ENCODE results near the gene GRK7.
"Not testable (repeated sequence)": the region's sequence is repeated elsewhere in the genome, so short reads cannot be mapped to it uniquely, and the experiment has no call there.

GRK7 gene

DNA sequence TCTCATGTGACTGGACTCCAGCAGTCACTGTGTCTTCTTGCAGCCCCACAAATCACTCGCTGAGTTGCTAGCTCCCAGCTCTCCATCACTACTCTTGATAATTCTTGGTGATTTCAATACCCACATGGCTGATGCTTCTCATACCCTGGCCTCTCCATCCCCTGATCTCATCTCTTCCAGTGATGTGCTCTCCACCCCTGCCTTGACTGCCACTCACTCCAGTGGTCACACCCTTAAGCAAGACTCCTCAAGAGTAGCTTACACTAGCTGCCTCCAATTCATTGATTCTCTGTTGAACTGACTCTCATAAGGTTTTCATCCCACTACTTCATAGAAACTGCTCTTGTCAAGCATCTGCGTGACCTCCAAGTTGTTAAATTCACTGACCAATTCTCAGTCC lies 837 bp downstream of the GRK7 start:
- no peak for DNase-seq

DNA sequence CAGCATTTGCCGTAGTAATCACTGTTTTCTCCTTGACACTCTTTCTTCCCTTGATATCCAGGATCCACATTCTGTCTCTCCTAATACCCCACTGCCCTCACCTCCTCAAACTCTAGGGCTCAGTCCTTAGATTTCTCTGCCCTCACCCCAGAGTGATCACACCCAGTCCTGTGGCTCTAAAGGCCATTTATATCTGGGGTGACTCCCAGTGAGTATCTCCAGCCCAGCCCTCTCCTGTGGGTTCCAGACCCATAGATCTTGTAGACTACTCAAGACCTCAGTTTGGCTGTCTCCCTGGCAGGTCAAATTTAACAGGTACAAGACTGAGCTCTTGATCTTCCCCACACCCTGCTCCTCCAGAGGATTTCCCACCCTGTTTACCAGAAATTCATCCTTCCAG lies 1.3 kb downstream of the GRK7 start:
- no peak for DNase-seq

GRCh38 chr3:141764986-141765385 lies 1.8 kb downstream of the GRK7 start:
- DNase-seq, result no peak

DNA sequence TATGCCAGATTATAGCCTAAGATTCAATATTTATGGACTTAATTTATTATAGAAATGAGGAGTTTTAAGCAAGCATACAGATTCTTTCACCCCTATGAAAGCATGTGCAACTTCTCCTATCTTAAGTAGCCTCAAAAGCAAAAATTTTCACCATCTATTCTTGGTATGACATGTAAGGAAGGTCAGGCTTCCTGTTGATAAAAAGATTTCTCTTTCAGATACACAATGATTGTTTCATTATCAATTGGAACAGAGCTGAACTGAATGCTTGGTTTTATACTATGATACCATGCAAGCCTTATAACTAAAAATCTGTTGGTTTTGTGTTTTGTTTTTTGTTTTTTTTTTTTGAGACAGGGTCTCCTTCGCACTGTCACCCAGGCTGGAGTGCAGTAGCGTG lies 3.9 kb downstream of the GRK7 start:
- no peak for DNase-seq

DNA sequence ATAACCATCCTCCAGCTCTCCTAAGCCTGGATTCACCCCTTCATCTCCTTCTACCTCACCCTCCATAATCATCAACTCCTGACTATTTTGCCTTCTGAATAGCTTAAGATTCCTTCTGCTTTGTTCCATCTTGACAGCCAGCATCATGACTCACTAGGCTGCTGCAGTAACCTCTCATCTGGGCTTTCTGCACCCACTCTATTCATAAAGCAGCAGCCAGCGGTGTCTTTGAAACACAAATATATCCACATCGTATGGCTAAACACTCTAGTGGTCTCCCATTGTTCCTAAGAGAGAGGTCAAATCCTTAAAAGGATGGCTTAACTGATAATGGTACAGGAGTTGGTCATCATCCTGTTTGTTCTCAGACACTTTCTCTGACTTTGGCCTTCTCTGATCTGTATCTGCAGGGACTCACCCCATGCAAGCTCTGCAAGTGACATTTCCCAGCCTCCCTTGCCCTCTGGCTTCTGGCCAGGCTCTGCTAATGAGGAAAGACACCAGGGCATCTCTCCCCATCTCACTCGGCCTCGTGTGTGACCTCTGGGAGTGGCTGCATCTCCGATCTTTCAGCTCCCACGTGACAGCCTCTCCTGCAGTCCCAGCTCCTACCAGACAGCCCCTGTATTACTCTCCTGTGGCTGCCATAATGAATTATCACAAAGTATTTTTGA lies 6.2 kb downstream of the GRK7 start:
- no peak for DNase-seq

DNA sequence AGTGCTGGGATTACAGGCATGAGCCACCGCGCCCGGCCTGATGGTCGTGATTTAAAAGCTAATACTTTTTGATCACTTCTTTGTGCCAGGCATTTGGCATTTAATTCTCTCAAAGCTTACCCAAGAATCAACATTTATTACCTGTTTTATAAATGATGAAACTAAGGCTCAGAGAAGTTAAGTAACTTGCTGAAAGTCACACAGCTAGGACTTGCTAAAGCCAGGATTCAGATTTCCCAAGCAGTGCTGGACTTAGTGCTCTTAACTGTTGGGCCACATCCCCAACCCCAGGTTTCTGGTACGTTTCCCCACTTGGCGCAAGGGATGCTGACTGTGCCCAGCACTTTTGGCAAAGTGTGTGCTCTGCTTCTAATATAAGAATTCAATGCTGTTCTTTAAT lies 10.5 kb downstream of the GRK7 start:
- no peak for DNase-seq

- DNase-seq, result no peak
These were observed 13.2 kb downstream of the GRK7 start for GRCh38 chr3:141776376-141776775.

- DNase-seq, result no peak
These were observed 13.7 kb downstream of the GRK7 start for GRCh38 chr3:141776885-141777284.

- no peak for DNase-seq
These were observed 15.0 kb downstream of the GRK7 start for GRCh38 chr3:141777957-141778813.

DNA sequence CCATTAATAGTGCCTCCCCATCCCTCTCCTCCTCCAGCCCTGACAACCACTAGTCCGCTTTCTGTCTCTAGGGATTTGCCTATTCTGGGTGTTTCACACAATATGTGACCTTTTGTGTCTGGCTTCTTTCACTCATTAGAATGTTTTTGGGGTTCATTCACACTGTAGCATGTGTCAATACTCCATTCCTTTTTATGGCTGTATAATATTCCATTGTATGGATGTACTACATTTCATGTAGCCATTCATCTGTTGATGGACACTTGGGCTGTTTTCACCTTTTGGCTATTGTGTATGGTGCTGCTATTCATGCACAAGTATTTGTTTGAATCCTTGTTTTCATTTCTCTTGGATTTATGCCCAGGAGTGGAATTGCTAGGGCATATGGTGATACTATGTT lies 16.5 kb downstream of the GRK7 start:
- no peak for DNase-seq

- no peak for DNase-seq
These were observed 19.3 kb downstream of the GRK7 start for GRCh38 chr3:141782386-141782932.

GRCh38 chr3:141783632-141784031 lies 20.4 kb downstream of the GRK7 start:
- no peak for DNase-seq

- no peak for DNase-seq
These were observed 20.9 kb downstream of the GRK7 start for GRCh38 chr3:141784096-141784495.

- no peak for DNase-seq
These were observed 21.3 kb downstream of the GRK7 start for GRCh38 chr3:141784531-141784930.

GRCh38 chr3:141788149-141788548 lies 24.9 kb downstream of the GRK7 start:
- DNase-seq, result no peak

DNA sequence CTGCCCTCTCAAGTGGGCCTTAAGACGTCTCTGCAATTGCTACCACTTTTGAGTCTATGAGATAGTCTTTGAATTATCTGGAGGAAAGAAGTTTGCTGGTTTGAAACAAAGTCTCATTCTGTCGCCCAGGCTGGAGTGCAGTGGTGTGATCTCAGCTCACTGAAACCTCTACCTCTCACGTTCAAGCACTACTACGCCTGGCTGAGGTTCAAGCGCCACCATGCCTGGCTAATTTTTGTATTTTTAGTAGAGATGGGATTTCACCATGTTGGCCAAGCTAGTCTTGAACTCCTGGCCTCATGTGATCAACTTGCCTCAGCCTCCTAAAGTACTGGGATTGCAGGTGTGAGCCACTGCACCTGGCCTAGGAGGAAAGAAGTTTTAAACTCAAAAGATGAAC lies 25.5 kb downstream of the GRK7 start:
- DNase-seq, result not testable (repeated sequence)

DNA sequence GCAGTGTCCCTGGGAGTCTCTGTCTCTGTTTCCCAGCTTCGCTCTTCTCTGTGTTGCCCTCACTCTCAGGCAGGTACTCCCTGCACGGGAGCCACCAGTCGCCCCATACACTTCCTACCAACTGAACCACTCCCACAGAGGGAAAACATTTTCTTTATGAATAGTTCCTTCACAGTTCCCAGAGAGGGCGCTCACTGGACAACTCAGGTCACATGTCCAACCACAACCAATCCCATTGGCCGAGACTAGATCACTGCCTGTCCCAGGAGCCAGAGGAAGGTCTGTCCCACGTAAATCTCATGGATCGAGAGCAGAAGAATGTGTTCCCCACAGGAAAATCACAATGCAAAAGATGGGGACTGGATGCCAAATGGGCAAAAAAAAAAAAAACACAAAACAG lies 26.1 kb downstream of the GRK7 start:
- DNase-seq, result no peak

- no peak for DNase-seq
These were observed 27.0 kb downstream of the GRK7 start for GRCh38 chr3:141790171-141790570.

GRCh38 chr3:141792495-141792894 lies 29.3 kb downstream of the GRK7 start:
- no peak for DNase-seq

- DNase-seq, result no peak
These were observed 30.5 kb downstream of the GRK7 start for GRCh38 chr3:141793476-141794260.

- no peak for DNase-seq
These were observed 32.1 kb downstream of the GRK7 start for GRCh38 chr3:141795276-141795675.

GRCh38 chr3:141795741-141796080 lies 32.5 kb downstream of the GRK7 start:
- DNase-seq, result no peak

- no peak for DNase-seq
These were observed 33.1 kb downstream of the GRK7 start for GRCh38 chr3:141796081-141796888.

Measured in kidney glomerular epithelial cell (primary cell).